NCI-H2107 treated with DMSO at 0.1 percent for 48 hours (cell line): Measurements from ENCODE around the gene SPI1.

Experiments
- DNase-seq: peaks from one replicate; lab custom pipeline; 2025; ENCODE audit not compliant: unreplicated experiment; lab: John Stamatoyannopoulos, UW

The SPI1 gene

GRCh38 chr11:47378010-47378835 lies at the start of gene SPI1:
SPI1 (minus strand) TSS chr11:47378547; CDS start chr11:47378353, 194 bp downstream.
- no peak for DNase-seq

GRCh38 chr11:47426062-47426956 lies 48.0 kb upstream of the SPI1 start, which contains the start of gene PSMC3:
PSMC3 (minus strand) TSS chr11:47426439; CDS start chr11:47426279, 160 bp downstream.
- DNase-seq: peak; percentile 90

- DNase-seq: no peak
Observed at GRCh38 chr11:47425611-47426010, 47.3 kb upstream of the SPI1 start.

GRCh38 chr11:47418454-47419259 lies 40.3 kb upstream of the SPI1 start:
- no peak for DNase-seq

- DNase-seq: no peak
Observed at GRCh38 chr11:47417712-47418111, 39.4 kb upstream of the SPI1 start.

- DNase-seq: no peak
Observed at GRCh38 chr11:47415949-47416472, 37.7 kb upstream of the SPI1 start.

GRCh38 chr11:47415091-47415854 lies 36.9 kb upstream of the SPI1 start:
- DNase-seq: no peak

GRCh38 chr11:47414685-47415070 lies 36.3 kb upstream of the SPI1 start:
- DNase-seq: no peak

- no peak for DNase-seq
Observed at GRCh38 chr11:47413908-47414684, 35.7 kb upstream of the SPI1 start.

GRCh38 chr11:47413351-47413750 lies 35.0 kb upstream of the SPI1 start:
- DNase-seq: no peak

GRCh38 chr11:47411884-47412746 lies 33.8 kb upstream of the SPI1 start:
- DNase-seq: no peak

- no peak for DNase-seq
Observed at GRCh38 chr11:47410370-47411264, 32.3 kb upstream of the SPI1 start.

GRCh38 chr11:47409440-47410369 lies 31.4 kb upstream of the SPI1 start:
- DNase-seq: no peak

GRCh38 chr11:47408598-47409439 lies 30.5 kb upstream of the SPI1 start:
- no peak for DNase-seq
